IMR-90 (cell line): ENCODE data around the gene HOXA7.

ENCODE experiments used
- BHLHE40 ChIP-seq: fragments of 150-350 bp; IDR thresholded peaks from 2 replicates; pipeline ENCODE4 v1.6.1; 2016; ENCODE audit warnings: mild to moderate bottlenecking, low read depth, low read length
- CEBPB ChIP-seq: IDR thresholded peaks from 2 replicates; pipeline ENCODE4 v1.6.1; 2012; ENCODE audit warnings: low read depth, low read length, improper control_type of control experiment
- CHD1 ChIP-seq: IDR thresholded peaks from 2 replicates; pipeline ENCODE4 v1.6.1; 2012; ENCODE audit warnings: low read depth, low read length, improper control_type of control experiment
- CTCF ChIP-seq: conservative IDR thresholded peaks from 2 replicates; pipeline ENCODE4 v1.5.1; 2012; ENCODE audit warnings: mild to moderate bottlenecking, low read depth, low read length, improper control_type of control experiment
- MAFK ChIP-seq: IDR thresholded peaks from 2 replicates; pipeline ENCODE4 v1.6.1; 2012; ENCODE audit warnings: low read depth, low read length, improper control_type of control experiment
- MAZ ChIP-seq: IDR thresholded peaks from 2 replicates; pipeline ENCODE4 v1.6.1; 2012; ENCODE audit warnings: low read depth, mild to moderate bottlenecking, low read length, improper control_type of control experiment, moderate library complexity, borderline replicate concordance
- POLR2A ChIP-seq: IDR thresholded peaks from 2 replicates; pipeline ENCODE4 v1.6.1; 2012; ENCODE audit warnings: mild to moderate bottlenecking, low read depth, low read length
- RAD21 ChIP-seq: IDR thresholded peaks from 2 replicates; pipeline ENCODE4 v1.6.1; 2012; ENCODE audit warnings: low read length, improper control_type of control experiment
- SMC3 ChIP-seq: fragments of 150-350 bp; IDR thresholded peaks from 2 replicates; pipeline ENCODE4 v1.6.1; 2016; ENCODE audit warnings: low read depth, mild to moderate bottlenecking, antibody characterized with exemption, low read length, moderate library complexity

DNA sequence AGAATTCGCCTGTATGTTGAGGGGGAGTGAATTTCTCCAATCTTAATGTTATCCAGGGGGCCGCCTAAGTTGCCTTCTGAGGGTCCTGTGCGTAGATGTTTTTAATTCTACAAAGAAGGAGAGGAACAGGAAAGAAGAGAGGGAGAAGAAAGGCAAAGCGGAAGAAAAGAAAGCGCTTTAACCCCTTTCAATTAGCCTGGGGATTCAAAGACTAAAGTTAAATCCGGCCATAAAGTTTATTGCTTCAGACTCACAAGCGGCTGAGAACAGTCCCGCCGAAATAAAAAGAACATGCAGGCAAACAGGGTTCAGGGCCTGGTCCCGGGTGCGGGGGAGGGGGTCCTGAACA is 17.5 kb downstream of the HOXA7 start:
- no peak for TF ChIP-seq SMC3
- TF ChIP-seq CTCF: no peak
- no peak for TF ChIP-seq POLR2A
- no peak for TF ChIP-seq MAFK
- no peak for TF ChIP-seq BHLHE40
- TF ChIP-seq RAD21: no peak
- no peak for TF ChIP-seq CHD1
- TF ChIP-seq MAZ: no peak
- TF ChIP-seq CEBPB: no peak
